GM23338 (cell line): ENCODE measurements around the gene ENPP5. TPM values are rescaled to one million over a fixed set of nuclear protein-coding genes. Genes with fewer than 3 reads are reported as not detected.

Source experiments
- ATAC-seq: fragments of 200-7000 bp; cut with Tn5 transposase; 3 replicates; pipeline ENCODE4 v1.9.1; 2020
- DNase-seq: peaks from one replicate; pipeline ENCODE4 v3.0.0-alpha.2; 2015; ENCODE audit warnings: low spot score
- H2AFZ ChIP-seq: fragments of 200-600 bp; sonication (generic); 2 replicates; pipeline ENCODE4 v1.8.0; 2016; ENCODE audit warnings: antibody characterized with exemption, mild to moderate bottlenecking, moderate library complexity
- H3F3A ChIP-seq: fragments of 200-600 bp; sonication (generic); replicated peaks from 2 replicates; pipeline ENCODE4 v1.8.0; 2017; ENCODE audit warnings: antibody characterized with exemption, mixed run types, low read depth
- H3K27ac ChIP-seq: fragments of 200-600 bp; sonication (generic); 2 replicates; pipeline ENCODE4 v1.6.1; 2016; ENCODE audit warnings: low read depth
- H3K27me3 ChIP-seq: fragments of 200-600 bp; sonication (generic); 2 replicates; pipeline ENCODE4 v1.8.0; 2016; ENCODE audit warnings: mild to moderate bottlenecking, mixed run types, moderate library complexity; ENCODE audit not compliant: insufficient read depth
- H3K36me3 ChIP-seq: fragments of 200-600 bp; sonication (generic); 2 replicates; pipeline ENCODE4 v1.8.0; 2016; ENCODE audit warnings: mild to moderate bottlenecking; ENCODE audit not compliant: insufficient read depth
- H3K4me1 ChIP-seq: fragments of 200-600 bp; sonication (generic); 2 replicates; pipeline ENCODE4 v1.8.0; 2016; ENCODE audit warnings: mild to moderate bottlenecking, moderate library complexity; ENCODE audit not compliant: insufficient read depth
- H3K4me2 ChIP-seq: fragments of 200-600 bp; sonication (generic); 2 replicates; pipeline ENCODE4 v1.7.1; 2017; ENCODE audit warnings: mixed run types
- H3K4me3 ChIP-seq: fragments of 200-600 bp; sonication (generic); 2 replicates; pipeline ENCODE4 v1.6.1; 2016; ENCODE audit warnings: mixed run types
- H3K79me2 ChIP-seq: fragments of 200-600 bp; sonication (generic); replicated peaks from 2 replicates; pipeline ENCODE4 v1.8.0; 2017; ENCODE audit warnings: mild to moderate bottlenecking; ENCODE audit not compliant: insufficient read depth
- H3K9me2 ChIP-seq: fragments of 200-600 bp; sonication (generic); 2 replicates; pipeline ENCODE4 v1.8.0; 2017; ENCODE audit not compliant: insufficient read depth
- H4K20me1 ChIP-seq: fragments of 200-600 bp; sonication (generic); replicated peaks from 2 replicates; pipeline ENCODE4 v1.8.0; 2017; ENCODE audit warnings: mild to moderate bottlenecking; ENCODE audit not compliant: insufficient read depth
- H3K27ac Mint-ChIP-seq: 2 replicates; pipeline ENCODE4 v1.8.0; 2020; ENCODE audit warnings: inconsistent platforms, mild to moderate bottlenecking, moderate library complexity, mixed read lengths
- H3K27me3 Mint-ChIP-seq: 3 replicates; pipeline ENCODE4 v1.8.0; 2022; ENCODE audit warnings: low read depth, mild to moderate bottlenecking, moderate library complexity, mixed read lengths, inconsistent platforms; ENCODE audit not compliant: insufficient read depth, poor library complexity
- H3K36me3 Mint-ChIP-seq: 3 replicates; pipeline ENCODE4 v1.8.0; 2021; ENCODE audit warnings: low read depth, mild to moderate bottlenecking, inconsistent platforms, moderate library complexity, mixed read lengths
- H3K4me1 Mint-ChIP-seq: 3 replicates; pipeline ENCODE4 v1.8.0; 2020; ENCODE audit warnings: mild to moderate bottlenecking, inconsistent platforms, mixed read lengths
- H3K4me3 Mint-ChIP-seq: 3 replicates; pipeline ENCODE4 v1.8.0; 2021; ENCODE audit warnings: moderate library complexity, mild to moderate bottlenecking, inconsistent platforms, mixed read lengths
- H3K9me3 Mint-ChIP-seq: 3 replicates; pipeline ENCODE4 v1.8.0; 2020; ENCODE audit warnings: moderate library complexity, mild to moderate bottlenecking, inconsistent platforms, mixed read lengths
- CREB1 ChIP-seq: fragments of 250-450 bp; sonication (Bioruptor Pico); IDR thresholded peaks from 2 replicates; pipeline ENCODE4 v1.5.0; 2020; ENCODE audit warnings: low read depth, mild to moderate bottlenecking, moderate library complexity
- EZH2 ChIP-seq: fragments of 200-600 bp; sonication (generic); IDR thresholded peaks from one replicate; pipeline ENCODE4 v1.8.0; 2017; ENCODE audit warnings: antibody characterized with exemption, mild to moderate bottlenecking, low read depth; ENCODE audit not compliant: unreplicated experiment
- EZH2phosphoT487 ChIP-seq: fragments of 200-600 bp; sonication (generic); IDR thresholded peaks from one replicate; pipeline ENCODE4 v1.8.1; 2018; ENCODE audit warnings: antibody characterized with exemption; ENCODE audit not compliant: unreplicated experiment
- JUNB ChIP-seq: IDR thresholded peaks from one replicate; pipeline ENCODE4 v1.6.1; 2016; ENCODE audit warnings: antibody characterized with exemption; ENCODE audit not compliant: unreplicated experiment
- NANOG ChIP-seq: IDR thresholded peaks from 2 replicates; pipeline ENCODE4 v1.6.1; 2016; ENCODE audit warnings: antibody characterized with exemption, borderline replicate concordance
- POLR2AphosphoS5 ChIP-seq: IDR thresholded peaks from 2 replicates; pipeline ENCODE4 v1.6.1; 2016; ENCODE audit warnings: antibody characterized with exemption, low read depth
- STAT1 ChIP-seq: IDR thresholded peaks from one replicate; pipeline ENCODE4 v1.6.1; 2016; ENCODE audit warnings: antibody characterized with exemption; ENCODE audit not compliant: unreplicated experiment
- ZNF114 ChIP-seq: fragments of 250-450 bp; sonication (Bioruptor Pico); IDR thresholded peaks from 2 replicates; pipeline ENCODE4 v1.5.0; 2020; ENCODE audit warnings: mild to moderate bottlenecking, moderate library complexity
- ZNF331 ChIP-seq: fragments of 250-450 bp; sonication (Bioruptor Pico); IDR thresholded peaks from 2 replicates; pipeline ENCODE4 v1.5.0; 2020; ENCODE audit warnings: low read depth, mild to moderate bottlenecking, moderate library complexity
- polyA plus RNA-seq: library from polyadenylated mRNA; unstranded; fragments of >200 nt; fragmentation: Nextera tagmentation; extraction: Ambion mirVana; gene quantifications from 2 replicates; pipeline ENCODE4 v1.2.1, GENCODE V29; 2016
- total RNA-seq: library from RNA; depleted of rRNA; stranded (reverse); fragments of >200 nt; shearing (Covaris generic); gene quantifications from 2 replicates; pipeline ENCODE4 v1.2.3, GENCODE V29; 2014
- TF ChIP-seq, protein P1 (sequence below): fragments of 250-450 bp; sonication (Bioruptor Pico); IDR thresholded peaks from 2 replicates; pipeline ENCODE4 v1.5.0; 2020; ENCODE audit warnings: mild to moderate bottlenecking, moderate library complexity
- TF ChIP-seq, protein P2 (sequence below): IDR thresholded peaks from one replicate; pipeline ENCODE4 v1.6.1; 2018; ENCODE audit warnings: antibody characterized with exemption; ENCODE audit not compliant: unreplicated experiment
- TF ChIP-seq, protein P3 (sequence below): IDR thresholded peaks from 2 replicates; pipeline ENCODE4 v1.6.1; 2016; ENCODE audit warnings: antibody characterized with exemption
- TF ChIP-seq, protein P4 (sequence below), 2 experiments: fragments of 200-600 bp in 1 of 2; sonication (generic) in 1 of 2; conservative IDR thresholded peaks; 2 replicates each; pipeline versions ENCODE4 v1.5.1 to v1.6.1; 2016 to 2017; ENCODE audit warnings: antibody characterized with exemption in 2 of 2, low read depth in 2 of 2, mild to moderate bottlenecking in 2 of 2, moderate library complexity in 1 of 2

Gene ENPP5
- total and polyA plus RNA-seq, 2 experiments from 2014 or later = 8.5 to 13.0 TPM

DNA sequence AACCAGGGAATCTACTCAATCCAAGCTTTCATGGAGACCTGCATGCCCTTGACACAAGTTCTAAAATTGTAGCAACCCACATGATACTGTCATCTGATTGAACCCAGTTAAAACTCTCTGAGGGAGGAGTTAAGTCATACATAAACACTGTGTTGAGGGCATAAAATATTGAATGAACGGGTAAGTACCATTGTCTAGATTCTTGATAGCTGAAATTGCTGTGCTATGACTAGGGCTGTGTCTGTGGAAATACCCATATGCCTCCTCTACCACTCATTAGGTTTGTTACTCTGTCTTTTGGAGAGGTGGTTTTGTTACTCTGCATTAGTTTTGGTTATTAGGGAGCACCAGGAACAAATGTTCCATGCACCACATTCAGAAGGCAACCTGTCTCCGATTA, 33.4 kb downstream of the ENPP5 start:
- no peak overlapping the region for H3K27ac Mint-ChIP-seq
- TF ChIP-seq, protein P1, sequence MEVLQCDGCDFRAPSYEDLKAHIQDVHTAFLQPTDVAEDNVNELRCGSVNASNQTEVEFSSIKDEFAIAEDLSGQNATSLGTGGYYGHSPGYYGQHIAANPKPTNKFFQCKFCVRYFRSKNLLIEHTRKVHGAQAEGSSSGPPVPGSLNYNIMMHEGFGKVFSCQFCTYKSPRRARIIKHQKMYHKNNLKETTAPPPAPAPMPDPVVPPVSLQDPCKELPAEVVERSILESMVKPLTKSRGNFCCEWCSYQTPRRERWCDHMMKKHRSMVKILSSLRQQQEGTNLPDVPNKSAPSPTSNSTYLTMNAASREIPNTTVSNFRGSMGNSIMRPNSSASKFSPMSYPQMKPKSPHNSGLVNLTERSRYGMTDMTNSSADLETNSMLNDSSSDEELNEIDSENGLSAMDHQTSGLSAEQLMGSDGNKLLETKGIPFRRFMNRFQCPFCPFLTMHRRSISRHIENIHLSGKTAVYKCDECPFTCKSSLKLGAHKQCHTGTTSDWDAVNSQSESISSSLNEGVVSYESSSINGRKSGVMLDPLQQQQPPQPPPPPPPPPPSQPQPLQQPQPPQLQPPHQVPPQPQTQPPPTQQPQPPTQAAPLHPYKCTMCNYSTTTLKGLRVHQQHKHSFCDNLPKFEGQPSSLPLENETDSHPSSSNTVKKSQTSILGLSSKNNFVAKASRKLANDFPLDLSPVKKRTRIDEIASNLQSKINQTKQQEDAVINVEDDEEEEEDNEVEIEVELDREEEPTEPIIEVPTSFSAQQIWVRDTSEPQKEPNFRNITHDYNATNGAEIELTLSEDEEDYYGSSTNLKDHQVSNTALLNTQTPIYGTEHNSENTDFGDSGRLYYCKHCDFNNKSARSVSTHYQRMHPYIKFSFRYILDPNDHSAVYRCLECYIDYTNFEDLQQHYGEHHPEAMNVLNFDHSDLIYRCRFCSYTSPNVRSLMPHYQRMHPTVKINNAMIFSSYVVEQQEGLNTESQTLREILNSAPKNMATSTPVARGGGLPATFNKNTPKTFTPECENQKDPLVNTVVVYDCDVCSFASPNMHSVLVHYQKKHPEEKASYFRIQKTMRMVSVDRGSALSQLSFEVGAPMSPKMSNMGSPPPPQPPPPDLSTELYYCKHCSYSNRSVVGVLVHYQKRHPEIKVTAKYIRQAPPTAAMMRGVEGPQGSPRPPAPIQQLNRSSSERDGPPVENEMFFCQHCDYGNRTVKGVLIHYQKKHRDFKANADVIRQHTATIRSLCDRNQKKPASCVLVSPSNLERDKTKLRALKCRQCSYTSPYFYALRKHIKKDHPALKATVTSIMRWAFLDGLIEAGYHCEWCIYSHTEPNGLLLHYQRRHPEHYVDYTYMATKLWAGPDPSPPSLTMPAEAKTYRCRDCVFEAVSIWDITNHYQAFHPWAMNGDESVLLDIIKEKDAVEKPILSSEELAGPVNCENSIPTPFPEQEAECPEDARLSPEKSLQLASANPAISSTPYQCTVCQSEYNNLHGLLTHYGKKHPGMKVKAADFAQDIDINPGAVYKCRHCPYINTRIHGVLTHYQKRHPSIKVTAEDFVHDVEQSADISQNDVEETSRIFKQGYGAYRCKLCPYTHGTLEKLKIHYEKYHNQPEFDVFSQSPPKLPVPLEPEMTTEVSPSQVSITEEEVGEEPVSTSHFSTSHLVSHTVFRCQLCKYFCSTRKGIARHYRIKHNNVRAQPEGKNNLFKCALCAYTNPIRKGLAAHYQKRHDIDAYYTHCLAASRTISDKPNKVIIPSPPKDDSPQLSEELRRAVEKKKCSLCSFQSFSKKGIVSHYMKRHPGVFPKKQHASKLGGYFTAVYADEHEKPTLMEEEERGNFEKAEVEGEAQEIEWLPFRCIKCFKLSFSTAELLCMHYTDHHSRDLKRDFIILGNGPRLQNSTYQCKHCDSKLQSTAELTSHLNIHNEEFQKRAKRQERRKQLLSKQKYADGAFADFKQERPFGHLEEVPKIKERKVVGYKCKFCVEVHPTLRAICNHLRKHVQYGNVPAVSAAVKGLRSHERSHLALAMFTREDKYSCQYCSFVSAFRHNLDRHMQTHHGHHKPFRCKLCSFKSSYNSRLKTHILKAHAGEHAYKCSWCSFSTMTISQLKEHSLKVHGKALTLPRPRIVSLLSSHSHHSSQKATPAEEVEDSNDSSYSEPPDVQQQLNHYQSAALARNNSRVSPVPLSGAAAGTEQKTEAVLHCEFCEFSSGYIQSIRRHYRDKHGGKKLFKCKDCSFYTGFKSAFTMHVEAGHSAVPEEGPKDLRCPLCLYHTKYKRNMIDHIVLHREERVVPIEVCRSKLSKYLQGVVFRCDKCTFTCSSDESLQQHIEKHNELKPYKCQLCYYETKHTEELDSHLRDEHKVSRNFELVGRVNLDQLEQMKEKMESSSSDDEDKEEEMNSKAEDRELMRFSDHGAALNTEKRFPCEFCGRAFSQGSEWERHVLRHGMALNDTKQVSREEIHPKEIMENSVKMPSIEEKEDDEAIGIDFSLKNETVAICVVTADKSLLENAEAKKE (CRISPR knock-in tag) = no peak
- TF ChIP-seq, protein P2, sequence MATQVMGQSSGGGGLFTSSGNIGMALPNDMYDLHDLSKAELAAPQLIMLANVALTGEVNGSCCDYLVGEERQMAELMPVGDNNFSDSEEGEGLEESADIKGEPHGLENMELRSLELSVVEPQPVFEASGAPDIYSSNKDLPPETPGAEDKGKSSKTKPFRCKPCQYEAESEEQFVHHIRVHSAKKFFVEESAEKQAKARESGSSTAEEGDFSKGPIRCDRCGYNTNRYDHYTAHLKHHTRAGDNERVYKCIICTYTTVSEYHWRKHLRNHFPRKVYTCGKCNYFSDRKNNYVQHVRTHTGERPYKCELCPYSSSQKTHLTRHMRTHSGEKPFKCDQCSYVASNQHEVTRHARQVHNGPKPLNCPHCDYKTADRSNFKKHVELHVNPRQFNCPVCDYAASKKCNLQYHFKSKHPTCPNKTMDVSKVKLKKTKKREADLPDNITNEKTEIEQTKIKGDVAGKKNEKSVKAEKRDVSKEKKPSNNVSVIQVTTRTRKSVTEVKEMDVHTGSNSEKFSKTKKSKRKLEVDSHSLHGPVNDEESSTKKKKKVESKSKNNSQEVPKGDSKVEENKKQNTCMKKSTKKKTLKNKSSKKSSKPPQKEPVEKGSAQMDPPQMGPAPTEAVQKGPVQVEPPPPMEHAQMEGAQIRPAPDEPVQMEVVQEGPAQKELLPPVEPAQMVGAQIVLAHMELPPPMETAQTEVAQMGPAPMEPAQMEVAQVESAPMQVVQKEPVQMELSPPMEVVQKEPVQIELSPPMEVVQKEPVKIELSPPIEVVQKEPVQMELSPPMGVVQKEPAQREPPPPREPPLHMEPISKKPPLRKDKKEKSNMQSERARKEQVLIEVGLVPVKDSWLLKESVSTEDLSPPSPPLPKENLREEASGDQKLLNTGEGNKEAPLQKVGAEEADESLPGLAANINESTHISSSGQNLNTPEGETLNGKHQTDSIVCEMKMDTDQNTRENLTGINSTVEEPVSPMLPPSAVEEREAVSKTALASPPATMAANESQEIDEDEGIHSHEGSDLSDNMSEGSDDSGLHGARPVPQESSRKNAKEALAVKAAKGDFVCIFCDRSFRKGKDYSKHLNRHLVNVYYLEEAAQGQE = no peak
- TF ChIP-seq POLR2AphosphoS5 = no peak
- TF ChIP-seq, protein P3, sequence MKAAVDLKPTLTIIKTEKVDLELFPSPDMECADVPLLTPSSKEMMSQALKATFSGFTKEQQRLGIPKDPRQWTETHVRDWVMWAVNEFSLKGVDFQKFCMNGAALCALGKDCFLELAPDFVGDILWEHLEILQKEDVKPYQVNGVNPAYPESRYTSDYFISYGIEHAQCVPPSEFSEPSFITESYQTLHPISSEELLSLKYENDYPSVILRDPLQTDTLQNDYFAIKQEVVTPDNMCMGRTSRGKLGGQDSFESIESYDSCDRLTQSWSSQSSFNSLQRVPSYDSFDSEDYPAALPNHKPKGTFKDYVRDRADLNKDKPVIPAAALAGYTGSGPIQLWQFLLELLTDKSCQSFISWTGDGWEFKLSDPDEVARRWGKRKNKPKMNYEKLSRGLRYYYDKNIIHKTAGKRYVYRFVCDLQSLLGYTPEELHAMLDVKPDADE = no peak
- TF ChIP-seq ZNF331 (CRISPR knock-in tag) = no peak
- TF ChIP-seq ZNF114 (CRISPR knock-in tag) = no peak
- no peak for TF ChIP-seq STAT1
- TF ChIP-seq, protein P4, sequence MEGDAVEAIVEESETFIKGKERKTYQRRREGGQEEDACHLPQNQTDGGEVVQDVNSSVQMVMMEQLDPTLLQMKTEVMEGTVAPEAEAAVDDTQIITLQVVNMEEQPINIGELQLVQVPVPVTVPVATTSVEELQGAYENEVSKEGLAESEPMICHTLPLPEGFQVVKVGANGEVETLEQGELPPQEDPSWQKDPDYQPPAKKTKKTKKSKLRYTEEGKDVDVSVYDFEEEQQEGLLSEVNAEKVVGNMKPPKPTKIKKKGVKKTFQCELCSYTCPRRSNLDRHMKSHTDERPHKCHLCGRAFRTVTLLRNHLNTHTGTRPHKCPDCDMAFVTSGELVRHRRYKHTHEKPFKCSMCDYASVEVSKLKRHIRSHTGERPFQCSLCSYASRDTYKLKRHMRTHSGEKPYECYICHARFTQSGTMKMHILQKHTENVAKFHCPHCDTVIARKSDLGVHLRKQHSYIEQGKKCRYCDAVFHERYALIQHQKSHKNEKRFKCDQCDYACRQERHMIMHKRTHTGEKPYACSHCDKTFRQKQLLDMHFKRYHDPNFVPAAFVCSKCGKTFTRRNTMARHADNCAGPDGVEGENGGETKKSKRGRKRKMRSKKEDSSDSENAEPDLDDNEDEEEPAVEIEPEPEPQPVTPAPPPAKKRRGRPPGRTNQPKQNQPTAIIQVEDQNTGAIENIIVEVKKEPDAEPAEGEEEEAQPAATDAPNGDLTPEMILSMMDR (conservative IDR thresholded peaks at IDR 0.05; ENCODE audit: low read depth in 2 of 2) = no peak
- TF ChIP-seq CREB1 (CRISPR knock-in tag) = no peak
- TF ChIP-seq JUNB = no peak
- TF ChIP-seq EZH2 = no peak
- no peak for TF ChIP-seq EZH2phosphoT487
- TF ChIP-seq NANOG = no peak
- no peaks in the 10 kb centered on the region for H3K36me3 ChIP-seq
- no peak overlapping the region for H3K27ac ChIP-seq
- no peaks in the 10 kb centered on the region for H3K79me2 ChIP-seq
- no peaks in the 10 kb centered on the region for H3K27me3 ChIP-seq
- no peak overlapping the region for H3K4me2 ChIP-seq
- no peaks in the 10 kb centered on the region for H3K27me3 Mint-ChIP-seq
- H3K4me1 Mint-ChIP-seq = peaks cover 5% of the 10 kb centered on the region; the same call in 2 of the 3 replicates
- H4K20me1 ChIP-seq = 0 out of 2 replicates have a peak, but pooled peaks cover 3% of the 10 kb centered on the region
- H3K36me3 Mint-ChIP-seq = no peaks in the 10 kb centered on the region
- H3K9me2 ChIP-seq = no peaks in the 10 kb centered on the region
- H3F3A ChIP-seq = no peaks in the 10 kb centered on the region
- H3K4me3 ChIP-seq = no peak overlapping the region
- no peaks in the 10 kb centered on the region; the same call in 2 of the 3 replicates for H3K9me3 Mint-ChIP-seq
- no peak overlapping the region for H2AFZ ChIP-seq
- ATAC-seq (no peak), DNase-seq (no peak)
- no peak overlapping the region for H3K4me3 Mint-ChIP-seq
- H3K4me1 ChIP-seq = no peaks in the 10 kb centered on the region
